ENCODE results near the gene RRM2.

DNA sequence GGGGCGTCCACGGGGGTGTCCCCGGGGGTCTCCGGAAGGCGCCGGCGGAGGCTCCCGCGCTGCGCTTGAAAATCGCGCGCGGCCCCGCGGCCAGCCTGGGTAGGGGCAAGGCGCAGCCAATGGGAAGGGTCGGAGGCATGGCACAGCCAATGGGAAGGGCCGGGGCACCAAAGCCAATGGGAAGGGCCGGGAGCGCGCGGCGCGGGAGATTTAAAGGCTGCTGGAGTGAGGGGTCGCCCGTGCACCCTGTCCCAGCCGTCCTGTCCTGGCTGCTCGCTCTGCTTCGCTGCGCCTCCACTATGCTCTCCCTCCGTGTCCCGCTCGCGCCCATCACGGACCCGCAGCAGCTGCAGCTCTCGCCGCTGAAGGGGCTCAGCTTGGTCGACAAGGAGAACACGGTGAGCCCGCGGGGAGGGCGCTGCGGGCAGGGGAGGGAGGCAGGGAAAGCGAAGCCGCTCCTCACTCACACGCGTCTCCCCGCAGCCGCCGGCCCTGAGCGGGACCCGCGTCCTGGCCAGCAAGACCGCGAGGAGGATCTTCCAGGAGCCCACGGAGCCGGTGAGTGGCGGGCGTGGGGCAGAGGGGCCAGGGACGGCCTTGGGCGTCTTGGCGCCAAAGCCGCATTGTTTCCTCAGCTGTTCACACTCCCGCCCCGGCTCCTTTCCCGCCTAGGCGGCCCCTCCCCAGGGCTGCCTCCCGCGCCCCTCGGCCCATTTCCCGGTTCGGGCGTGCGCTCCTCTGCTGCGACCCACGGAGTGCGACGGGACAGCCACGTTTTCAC is at the start of gene RRM2:
- TF ChIP-seq, protein P1, sequence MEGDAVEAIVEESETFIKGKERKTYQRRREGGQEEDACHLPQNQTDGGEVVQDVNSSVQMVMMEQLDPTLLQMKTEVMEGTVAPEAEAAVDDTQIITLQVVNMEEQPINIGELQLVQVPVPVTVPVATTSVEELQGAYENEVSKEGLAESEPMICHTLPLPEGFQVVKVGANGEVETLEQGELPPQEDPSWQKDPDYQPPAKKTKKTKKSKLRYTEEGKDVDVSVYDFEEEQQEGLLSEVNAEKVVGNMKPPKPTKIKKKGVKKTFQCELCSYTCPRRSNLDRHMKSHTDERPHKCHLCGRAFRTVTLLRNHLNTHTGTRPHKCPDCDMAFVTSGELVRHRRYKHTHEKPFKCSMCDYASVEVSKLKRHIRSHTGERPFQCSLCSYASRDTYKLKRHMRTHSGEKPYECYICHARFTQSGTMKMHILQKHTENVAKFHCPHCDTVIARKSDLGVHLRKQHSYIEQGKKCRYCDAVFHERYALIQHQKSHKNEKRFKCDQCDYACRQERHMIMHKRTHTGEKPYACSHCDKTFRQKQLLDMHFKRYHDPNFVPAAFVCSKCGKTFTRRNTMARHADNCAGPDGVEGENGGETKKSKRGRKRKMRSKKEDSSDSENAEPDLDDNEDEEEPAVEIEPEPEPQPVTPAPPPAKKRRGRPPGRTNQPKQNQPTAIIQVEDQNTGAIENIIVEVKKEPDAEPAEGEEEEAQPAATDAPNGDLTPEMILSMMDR (IDR thresholded peaks at IDR 0.05 in 2 of 3, conservative IDR thresholded peaks at IDR 0.05 in 1 of 3; ENCODE audit: borderline replicate concordance in 1 of 3, insufficient read depth in 1 of 3, low read depth in 2 of 3, low read length in 2 of 3) = no peak
- no peak for TF ChIP-seq SIN3A (IDR thresholded peaks at IDR 0.05; ENCODE audit: low read depth)
- TF ChIP-seq EGR1 (IDR thresholded peaks at IDR 0.05; ENCODE audit: low read depth) = no peak
- TF ChIP-seq POLR2A (IDR thresholded peaks at IDR 0.05; ENCODE audit: borderline replicate concordance, extremely low read depth, insufficient read depth, insufficient read length) = peak; percentile 95
- no peak for TF ChIP-seq SRF (IDR thresholded peaks at IDR 0.05; ENCODE audit: low read depth)
- TF ChIP-seq EZH2 (IDR thresholded peaks at IDR 0.05) = no peak
- TF ChIP-seq, protein P2, sequence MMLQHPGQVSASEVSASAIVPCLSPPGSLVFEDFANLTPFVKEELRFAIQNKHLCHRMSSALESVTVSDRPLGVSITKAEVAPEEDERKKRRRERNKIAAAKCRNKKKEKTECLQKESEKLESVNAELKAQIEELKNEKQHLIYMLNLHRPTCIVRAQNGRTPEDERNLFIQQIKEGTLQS (IDR thresholded peaks at IDR 0.05) = no peak
- TF ChIP-seq ZFX (IDR thresholded peaks at IDR 0.05) = peak; percentile 66
- no peak for TF ChIP-seq ELF1 (IDR thresholded peaks at IDR 0.05; ENCODE audit: borderline replicate concordance, low read depth)
- no peak for TF ChIP-seq ZNF274 (IDR thresholded peaks at IDR 0.05; ENCODE audit: low read depth, low read length)
- TF ChIP-seq, protein P3, sequence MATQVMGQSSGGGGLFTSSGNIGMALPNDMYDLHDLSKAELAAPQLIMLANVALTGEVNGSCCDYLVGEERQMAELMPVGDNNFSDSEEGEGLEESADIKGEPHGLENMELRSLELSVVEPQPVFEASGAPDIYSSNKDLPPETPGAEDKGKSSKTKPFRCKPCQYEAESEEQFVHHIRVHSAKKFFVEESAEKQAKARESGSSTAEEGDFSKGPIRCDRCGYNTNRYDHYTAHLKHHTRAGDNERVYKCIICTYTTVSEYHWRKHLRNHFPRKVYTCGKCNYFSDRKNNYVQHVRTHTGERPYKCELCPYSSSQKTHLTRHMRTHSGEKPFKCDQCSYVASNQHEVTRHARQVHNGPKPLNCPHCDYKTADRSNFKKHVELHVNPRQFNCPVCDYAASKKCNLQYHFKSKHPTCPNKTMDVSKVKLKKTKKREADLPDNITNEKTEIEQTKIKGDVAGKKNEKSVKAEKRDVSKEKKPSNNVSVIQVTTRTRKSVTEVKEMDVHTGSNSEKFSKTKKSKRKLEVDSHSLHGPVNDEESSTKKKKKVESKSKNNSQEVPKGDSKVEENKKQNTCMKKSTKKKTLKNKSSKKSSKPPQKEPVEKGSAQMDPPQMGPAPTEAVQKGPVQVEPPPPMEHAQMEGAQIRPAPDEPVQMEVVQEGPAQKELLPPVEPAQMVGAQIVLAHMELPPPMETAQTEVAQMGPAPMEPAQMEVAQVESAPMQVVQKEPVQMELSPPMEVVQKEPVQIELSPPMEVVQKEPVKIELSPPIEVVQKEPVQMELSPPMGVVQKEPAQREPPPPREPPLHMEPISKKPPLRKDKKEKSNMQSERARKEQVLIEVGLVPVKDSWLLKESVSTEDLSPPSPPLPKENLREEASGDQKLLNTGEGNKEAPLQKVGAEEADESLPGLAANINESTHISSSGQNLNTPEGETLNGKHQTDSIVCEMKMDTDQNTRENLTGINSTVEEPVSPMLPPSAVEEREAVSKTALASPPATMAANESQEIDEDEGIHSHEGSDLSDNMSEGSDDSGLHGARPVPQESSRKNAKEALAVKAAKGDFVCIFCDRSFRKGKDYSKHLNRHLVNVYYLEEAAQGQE (IDR thresholded peaks at IDR 0.05; ENCODE audit: low read depth) = no peak
- no peak for TF ChIP-seq CEBPB (IDR thresholded peaks at IDR 0.05; ENCODE audit: low read depth)

All from HCT116 (cell line).